Measurements from ENCODE around the gene GALNS. TPM values are rescaled to one million over a fixed set of nuclear protein-coding genes. Genes with fewer than 3 reads are reported as not detected.
"Not testable (repeated sequence)": the region's sequence is repeated elsewhere in the genome, so short reads cannot be mapped to it uniquely, and the experiment has no call there.

The GALNS gene
- polyA plus RNA-seq, 3 donors = 25.2 to 28.3 (median 27.5) TPM

- DNase-seq = no peak
These were observed 35.3 kb upstream of the GALNS start for GRCh38 chr16:88892065-88892464.

GRCh38 chr16:88891083-88891482, 34.3 kb upstream of the GALNS start:
- no peak for DNase-seq

GRCh38 chr16:88889702-88890352, 33.1 kb upstream of the GALNS start:
- DNase-seq = not testable (repeated sequence)

- DNase-seq = no peak
These were observed 32.0 kb upstream of the GALNS start for GRCh38 chr16:88888461-88889387.

- no peak for DNase-seq
These were observed 31.3 kb upstream of the GALNS start for GRCh38 chr16:88888057-88888456.

GRCh38 chr16:88886845-88887521, 30.2 kb upstream of the GALNS start:
- DNase-seq = peak; percentile 48

GRCh38 chr16:88886420-88886844, 29.7 kb upstream of the GALNS start:
- no peak for DNase-seq

GRCh38 chr16:88885693-88886280, 29.0 kb upstream of the GALNS start:
- no peak for DNase-seq

GRCh38 chr16:88884569-88885271, 28.0 kb upstream of the GALNS start:
- no peak for DNase-seq

GRCh38 chr16:88883946-88884345, 27.2 kb upstream of the GALNS start:
- no peak for DNase-seq

- DNase-seq = no peak
These were observed 26.6 kb upstream of the GALNS start for GRCh38 chr16:88883117-88883895.

GRCh38 chr16:88882358-88883030, 25.7 kb upstream of the GALNS start:
- DNase-seq = no peak

- no peak for DNase-seq
These were observed 25.1 kb upstream of the GALNS start for GRCh38 chr16:88881675-88882357.

- no peak for DNase-seq
These were observed 24.4 kb upstream of the GALNS start for GRCh38 chr16:88881007-88881615.

- no peak for DNase-seq
These were observed 23.7 kb upstream of the GALNS start for GRCh38 chr16:88880226-88881006.

GRCh38 chr16:88879788-88880055, 23.0 kb upstream of the GALNS start:
- no peak for DNase-seq

- DNase-seq = no peak
These were observed 22.4 kb upstream of the GALNS start for GRCh38 chr16:88878967-88879787.

GRCh38 chr16:88878356-88878755, 21.6 kb upstream of the GALNS start:
- DNase-seq = no peak

Measured in renal pelvis (tissue), 4 donors.